Measurements from ENCODE around the gene AK5.

The AK5 gene

GRCh38 chr1:77316966-77317365 lies 35.1 kb downstream of the AK5 start:
- no peak for TF ChIP-seq CTCF (IDR thresholded peaks at IDR 0.05; ENCODE audit: low read depth, low read length)
- no peak overlapping the region for H3K4me3 ChIP-seq (replicated peaks in 1 of 2; ENCODE audit: low read depth in 2 of 2, low read length in 2 of 2)
- no peak for DNase-seq (ENCODE audit: low read depth in 2 of 2)

DNA sequence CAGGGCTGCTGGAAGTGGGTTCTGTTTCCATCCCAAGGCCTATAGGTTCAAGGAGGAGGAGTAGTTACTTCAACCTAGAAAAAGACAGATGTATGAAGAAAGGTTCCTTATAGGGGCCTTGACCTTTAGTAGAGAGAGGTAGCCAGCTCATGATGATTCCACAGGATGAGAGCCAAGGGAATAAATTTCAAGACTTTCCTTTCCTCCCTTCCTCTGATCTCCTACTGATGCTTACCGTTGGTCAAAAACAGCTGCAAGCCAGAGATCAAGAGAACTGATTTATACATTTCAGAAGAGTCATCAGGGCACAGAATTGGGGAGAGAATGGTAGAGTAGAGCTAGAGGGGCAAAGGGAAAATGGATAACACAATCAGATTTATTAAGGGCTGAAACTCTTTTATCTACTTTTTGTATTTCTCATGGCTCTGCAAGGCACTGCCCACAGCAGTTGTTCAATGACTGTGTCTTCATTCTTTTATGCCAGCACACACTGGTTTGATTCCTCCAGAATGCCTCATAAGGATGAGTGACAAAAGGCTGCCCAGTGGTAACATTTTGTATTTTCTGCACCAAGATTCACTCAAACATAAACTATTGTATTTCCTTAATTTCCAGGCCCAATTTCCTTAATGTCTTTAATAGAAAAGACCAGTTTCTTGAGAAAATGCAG lies 37.4 kb downstream of the AK5 start:
- DNase-seq (ENCODE audit: low read depth in 2 of 2) = peak in 1 of 2 donors; percentile 46
- no peak overlapping the region for H3K4me3 ChIP-seq (replicated peaks in 1 of 2; ENCODE audit: low read depth in 2 of 2, low read length in 2 of 2)

GRCh38 chr1:77322061-77322900 lies 40.5 kb downstream of the AK5 start:
- peak; percentile 62 to 93 for DNase-seq (ENCODE audit: low read depth in 2 of 2)
- no peak for TF ChIP-seq CTCF (IDR thresholded peaks at IDR 0.05; ENCODE audit: low read depth, low read length)
- H3K4me3 ChIP-seq (replicated peaks in 1 of 2; ENCODE audit: low read depth in 2 of 2, low read length in 2 of 2) = no peak overlapping the region

More for the DNA sequence above, 37.4 kb downstream of the AK5 start:
- TF ChIP-seq CTCF (IDR thresholded peaks at IDR 0.05; ENCODE audit: low read depth, low read length) = no peak

- no peak for TF ChIP-seq CTCF (IDR thresholded peaks at IDR 0.05; ENCODE audit: low read depth, low read length)
- no peak for DNase-seq (ENCODE audit: low read depth in 2 of 2)
- H3K4me3 ChIP-seq (replicated peaks in 1 of 2; ENCODE audit: low read depth in 2 of 2, low read length in 2 of 2) = no peak overlapping the region
These were observed 51.7 kb downstream of the AK5 start for GRCh38 chr1:77333501-77333900.

- no peak for DNase-seq (ENCODE audit: low read depth in 2 of 2)
- no peak for TF ChIP-seq CTCF (IDR thresholded peaks at IDR 0.05; ENCODE audit: low read depth, low read length)
- H3K4me3 ChIP-seq (replicated peaks in 1 of 2; ENCODE audit: low read depth in 2 of 2, low read length in 2 of 2) = no peak overlapping the region
These were observed 54.9 kb downstream of the AK5 start for GRCh38 chr1:77336729-77337128.

- no peak for TF ChIP-seq CTCF (IDR thresholded peaks at IDR 0.05; ENCODE audit: low read depth, low read length)
- H3K4me3 ChIP-seq (replicated peaks in 1 of 2; ENCODE audit: low read depth in 2 of 2, low read length in 2 of 2) = no peak overlapping the region
- DNase-seq (ENCODE audit: low read depth in 2 of 2) = no peak
These were observed 57.5 kb downstream of the AK5 start for GRCh38 chr1:77339326-77339725.
